ENCODE data around the gene LINC00237.
A peak's percentile ranks its signal among the peaks of the same experiment; 100 is the strongest.

The LINC00237 gene

GRCh38 chr20:21096321-21097043, 9.7 kb downstream of the LINC00237 start:
- peak; percentile 88 for DNase-seq (ENCODE audit: low spot score)

DNA sequence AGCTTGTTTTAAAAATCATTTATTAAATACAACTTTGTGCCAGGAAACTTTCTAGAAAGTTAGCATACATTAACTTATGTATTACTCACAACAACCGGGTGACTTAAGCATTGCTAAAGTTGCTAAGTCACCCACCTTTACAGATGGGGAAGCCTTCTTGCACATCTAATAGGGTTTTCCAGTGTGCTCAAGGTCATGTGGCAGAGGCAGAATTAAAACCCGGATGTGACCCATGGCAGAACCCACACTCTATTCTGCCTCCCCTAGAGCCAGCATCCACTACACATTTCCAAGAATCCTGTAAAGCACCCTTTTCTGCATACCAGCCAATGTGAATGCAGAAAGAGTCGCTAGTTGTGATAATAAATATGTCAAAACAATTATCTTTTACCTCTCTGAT, 13.4 kb downstream of the LINC00237 start:
- DNase-seq (ENCODE audit: low spot score) = no peak

DNA sequence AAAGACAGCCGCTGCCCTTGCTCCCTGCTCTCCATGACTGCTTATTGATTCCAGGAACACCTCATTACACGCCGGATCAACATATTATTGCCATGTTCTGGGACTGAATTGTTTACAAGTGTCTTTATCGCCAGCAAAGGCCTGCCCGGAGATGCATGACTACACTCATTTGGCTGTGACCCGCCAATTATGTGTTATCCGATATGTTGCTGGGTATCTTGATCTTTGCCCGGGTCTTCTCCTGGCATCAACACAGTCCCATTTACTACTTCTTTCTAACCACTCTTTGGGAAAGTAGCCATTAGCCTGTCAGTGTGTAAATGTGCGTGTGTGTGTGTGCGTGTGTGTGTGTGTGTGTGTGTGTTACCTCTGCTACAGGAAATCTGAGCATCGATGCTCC, 15.4 kb downstream of the LINC00237 start:
- no peak for DNase-seq (ENCODE audit: low spot score)

DNA sequence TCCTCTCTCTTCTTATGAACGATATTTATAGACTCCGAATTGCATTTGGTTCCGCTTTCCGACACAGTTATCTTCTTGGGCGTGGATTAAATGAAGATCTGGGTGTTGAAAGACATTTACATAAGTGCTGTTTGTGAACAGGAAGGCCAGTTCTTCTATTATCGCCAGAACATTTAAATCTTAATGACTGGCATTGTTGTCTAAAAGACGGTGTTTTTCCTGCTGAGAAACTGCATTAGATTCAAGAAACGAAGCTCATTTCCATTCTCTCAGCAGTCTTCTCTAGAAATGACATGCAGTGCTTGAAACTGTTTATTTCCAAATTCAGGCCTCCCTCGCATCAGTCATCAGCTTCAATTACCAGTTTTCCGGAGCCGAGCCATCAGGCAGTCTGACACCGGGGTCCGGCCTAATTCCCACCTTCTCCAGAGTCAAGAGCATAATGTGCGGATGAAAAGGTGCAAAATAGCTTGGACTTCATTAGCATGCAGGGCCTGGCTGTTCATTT, 16.0 kb downstream of the LINC00237 start:
- DNase-seq (ENCODE audit: low spot score) = peak; percentile 61

- peak; percentile 51 for DNase-seq (ENCODE audit: low spot score)
These were observed 16.8 kb downstream of the LINC00237 start for GRCh38 chr20:21089391-21089790.

DNA sequence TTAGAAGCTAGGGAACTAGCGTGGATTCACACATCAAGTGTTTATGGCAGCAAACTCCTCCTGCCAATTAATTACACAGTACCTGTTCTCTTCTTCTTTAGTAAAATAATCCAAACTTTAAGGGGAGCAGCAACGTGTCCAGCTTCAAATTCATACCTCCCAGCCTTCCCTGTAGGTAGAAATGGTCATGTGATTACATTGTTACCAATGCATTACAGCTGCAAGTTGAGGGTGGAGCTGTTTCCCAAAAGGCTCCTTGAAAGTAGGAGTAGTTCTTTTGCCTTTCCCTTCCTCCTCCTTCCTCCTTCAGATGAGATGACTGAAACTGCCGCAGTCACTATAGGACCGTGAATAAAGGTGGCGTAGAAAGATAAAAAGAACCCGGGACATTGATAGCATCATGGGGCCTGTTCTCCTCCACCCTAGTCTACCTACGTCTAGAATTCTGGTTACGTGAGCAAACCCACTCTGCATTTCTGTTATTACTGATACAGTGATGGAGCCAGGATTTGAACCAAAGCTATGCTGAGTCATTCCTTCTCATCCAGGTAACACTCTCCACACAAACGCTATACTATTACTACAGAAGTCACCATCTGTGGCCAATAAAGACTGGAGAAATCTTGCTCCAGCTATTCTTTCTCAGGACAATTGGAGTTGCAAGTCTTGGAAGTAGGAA, 18.2 kb downstream of the LINC00237 start:
- DNase-seq (ENCODE audit: low spot score) = no peak

- DNase-seq (ENCODE audit: low spot score) = no peak
These were observed 22.3 kb downstream of the LINC00237 start for GRCh38 chr20:21083825-21084325.

DNA sequence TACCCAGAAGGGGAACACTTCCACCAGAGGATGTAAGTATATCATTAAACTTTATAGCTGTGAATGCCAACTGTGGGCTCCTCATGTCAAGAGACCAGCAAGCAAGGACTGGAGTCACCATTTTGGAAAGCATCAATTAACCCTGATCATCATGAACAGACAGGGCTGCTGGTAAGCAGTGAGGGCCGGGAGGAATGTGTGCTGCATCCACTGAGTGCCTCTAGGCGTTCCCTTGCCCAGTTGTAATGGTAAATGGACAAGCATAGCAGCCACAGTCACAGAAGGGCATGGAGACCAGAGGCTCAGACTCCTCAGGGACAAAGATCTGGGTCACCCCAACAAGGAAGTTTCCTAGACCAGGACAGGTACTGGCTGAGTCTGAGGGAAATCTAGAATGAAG, 23.6 kb downstream of the LINC00237 start:
- DNase-seq (ENCODE audit: low spot score) = no peak

GRCh38 chr20:21077809-21078345, 28.3 kb downstream of the LINC00237 start:
- no peak for DNase-seq (ENCODE audit: low spot score)

GRCh38 chr20:21076073-21076472, 30.1 kb downstream of the LINC00237 start:
- DNase-seq (ENCODE audit: low spot score) = no peak

DNA sequence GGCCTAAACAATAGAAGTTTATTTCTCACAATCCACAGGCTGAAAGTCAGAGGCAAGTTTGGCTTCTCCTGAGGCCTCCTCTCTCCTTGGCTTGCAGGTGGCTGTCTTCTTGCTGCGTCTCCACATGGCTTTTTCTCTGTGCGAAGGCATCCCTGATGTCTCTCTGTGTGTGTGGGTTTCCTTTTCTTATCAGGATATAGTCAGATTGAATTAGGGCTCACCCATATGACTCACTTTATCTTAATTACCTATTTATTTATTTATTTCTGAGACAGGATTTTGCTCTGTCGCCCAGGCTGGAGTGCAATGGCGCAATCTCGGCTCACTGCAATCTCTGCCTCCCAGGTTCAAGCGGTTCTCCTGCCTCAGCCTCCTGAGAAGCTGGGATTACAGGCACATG, 30.7 kb downstream of the LINC00237 start:
- DNase-seq (ENCODE audit: low spot score) = no peak

GRCh38 chr20:21074605-21075336, 31.4 kb downstream of the LINC00237 start:
- no peak for DNase-seq (ENCODE audit: low spot score)

DNA sequence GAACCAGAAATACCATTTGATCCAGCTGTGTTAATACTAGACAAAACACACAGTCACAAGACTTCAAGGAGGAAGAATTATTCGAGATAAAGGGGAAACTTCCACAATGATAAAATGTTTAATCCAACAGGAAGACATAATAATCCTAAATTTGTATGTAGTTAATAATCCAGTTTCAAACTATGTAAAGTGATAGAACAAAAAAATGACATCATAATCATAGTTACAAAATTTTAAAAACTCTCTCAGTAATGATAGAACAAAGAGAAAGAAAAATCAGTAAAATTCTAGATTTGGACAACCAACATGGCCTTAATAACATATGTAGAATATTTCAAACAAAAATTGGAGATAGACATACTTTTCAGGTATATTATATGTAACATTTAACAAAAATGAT, 38.9 kb downstream of the LINC00237 start:
- no peak for DNase-seq (ENCODE audit: low spot score)

DNA sequence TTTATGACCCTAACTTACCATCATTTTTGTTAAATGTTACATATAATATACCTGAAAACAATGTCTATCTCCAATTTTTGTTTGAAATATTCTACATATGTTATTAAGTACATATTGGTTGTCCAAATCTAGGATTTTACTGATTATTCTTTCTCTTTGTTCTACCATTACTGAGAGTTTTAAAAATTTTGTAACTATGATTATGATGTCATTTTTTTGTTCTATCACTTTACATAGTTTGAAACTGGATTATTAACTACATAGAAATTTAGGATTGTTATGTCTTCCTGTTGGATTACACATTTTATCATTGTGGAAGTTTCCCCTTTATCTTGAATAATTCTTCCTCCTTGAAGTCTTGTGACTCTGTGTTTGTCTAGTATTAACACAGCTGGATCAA, 41.2 kb downstream of the LINC00237 start:
- DNase-seq (ENCODE audit: low spot score) = no peak

DNA sequence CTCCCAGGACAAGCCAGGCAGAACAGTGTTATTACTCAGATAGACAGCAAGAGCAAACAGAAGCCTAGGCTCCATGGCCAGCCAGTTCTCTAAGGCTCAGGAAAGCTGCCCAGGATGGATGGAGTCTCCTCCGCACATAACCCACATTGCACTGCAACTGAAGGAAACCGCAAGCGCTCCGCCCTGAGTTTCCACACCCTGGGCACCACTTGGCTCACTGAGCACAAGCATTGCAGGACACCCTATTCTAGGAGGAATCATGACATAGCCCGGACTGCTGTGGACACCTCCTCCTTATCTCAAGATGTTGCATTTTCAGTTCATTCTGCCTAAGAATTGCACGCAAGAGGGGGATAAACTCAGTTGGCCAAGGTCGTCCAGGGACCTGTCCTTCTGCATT, 42.9 kb downstream of the LINC00237 start:
- DNase-seq (ENCODE audit: low spot score) = no peak

DNA sequence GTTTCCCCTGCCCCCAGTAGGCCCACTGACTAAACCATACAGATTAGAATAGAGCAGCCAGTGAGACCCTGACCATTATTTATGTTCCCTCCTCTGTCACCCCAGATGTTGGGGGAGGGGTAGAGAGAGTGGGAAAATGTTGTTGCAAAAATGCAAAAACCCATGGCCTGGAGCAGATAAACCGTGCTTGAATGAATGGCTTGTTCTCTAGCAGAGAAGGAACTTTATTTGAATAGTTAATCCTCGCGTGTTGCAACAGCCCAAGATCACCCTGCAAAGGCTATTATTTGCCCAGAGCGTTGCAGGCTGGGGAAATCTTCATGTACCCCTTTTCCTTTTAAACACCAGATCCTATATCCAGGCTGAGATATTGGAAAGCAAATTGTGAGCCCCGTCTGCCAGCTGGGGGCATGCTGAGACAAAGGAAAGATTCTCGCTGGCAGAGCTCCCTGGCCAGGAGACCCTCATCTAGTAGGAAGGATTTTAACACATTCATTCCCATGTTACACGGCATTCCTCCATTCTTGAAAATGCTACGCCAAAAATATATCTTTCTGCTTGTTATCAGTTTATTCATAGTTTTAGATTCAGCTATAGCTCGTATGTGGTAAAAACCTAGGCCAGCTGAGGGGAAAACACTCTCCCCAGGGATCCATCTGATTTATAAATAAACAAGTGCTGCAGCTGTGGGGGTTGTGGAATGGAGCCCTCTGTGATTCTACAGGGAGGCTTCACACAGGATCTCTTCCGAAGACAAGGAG, 53.0 kb downstream of the LINC00237 start:
- peak; percentile 43 for DNase-seq (ENCODE audit: low spot score)

DNA sequence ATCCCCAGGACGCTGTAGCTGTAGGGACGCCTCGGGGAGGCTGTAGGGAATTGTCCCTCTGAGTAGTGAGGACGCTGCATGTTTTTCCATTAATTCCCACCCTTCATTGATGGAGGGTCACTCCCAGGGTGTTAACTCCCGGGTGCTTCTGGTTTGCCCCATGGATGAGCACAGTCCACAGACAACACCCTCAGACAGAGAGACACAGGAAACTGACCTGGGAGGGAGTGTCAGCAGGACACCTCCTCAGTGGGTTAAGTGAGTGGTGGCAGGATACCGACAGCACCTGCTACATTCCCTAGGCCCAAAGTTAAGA, 53.5 kb downstream of the LINC00237 start:
- no peak for DNase-seq (ENCODE audit: low spot score)

- no peak for DNase-seq (ENCODE audit: low spot score)
These were observed 53.9 kb downstream of the LINC00237 start for GRCh38 chr20:21052241-21052640.

DNA sequence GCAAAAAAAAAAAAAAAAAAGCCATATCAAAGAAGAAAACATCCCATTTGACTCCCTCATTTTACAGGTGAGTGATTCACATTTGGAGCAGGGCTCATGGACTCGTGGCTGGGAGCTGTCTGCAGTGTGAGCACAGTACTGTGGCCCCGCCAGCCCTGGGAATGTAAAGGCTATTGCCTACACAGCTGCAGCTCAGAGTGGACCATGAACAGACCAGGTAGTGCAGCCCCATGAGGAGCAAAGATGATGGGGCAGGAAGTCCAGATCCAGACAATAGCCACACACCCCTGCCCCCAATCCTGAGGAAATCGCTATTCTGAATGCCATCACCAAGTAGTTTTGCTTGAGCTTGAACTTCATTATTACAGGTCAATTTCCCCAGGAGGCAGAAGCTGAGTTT, 55.4 kb downstream of the LINC00237 start:
- DNase-seq (ENCODE audit: low spot score) = no peak

DNA sequence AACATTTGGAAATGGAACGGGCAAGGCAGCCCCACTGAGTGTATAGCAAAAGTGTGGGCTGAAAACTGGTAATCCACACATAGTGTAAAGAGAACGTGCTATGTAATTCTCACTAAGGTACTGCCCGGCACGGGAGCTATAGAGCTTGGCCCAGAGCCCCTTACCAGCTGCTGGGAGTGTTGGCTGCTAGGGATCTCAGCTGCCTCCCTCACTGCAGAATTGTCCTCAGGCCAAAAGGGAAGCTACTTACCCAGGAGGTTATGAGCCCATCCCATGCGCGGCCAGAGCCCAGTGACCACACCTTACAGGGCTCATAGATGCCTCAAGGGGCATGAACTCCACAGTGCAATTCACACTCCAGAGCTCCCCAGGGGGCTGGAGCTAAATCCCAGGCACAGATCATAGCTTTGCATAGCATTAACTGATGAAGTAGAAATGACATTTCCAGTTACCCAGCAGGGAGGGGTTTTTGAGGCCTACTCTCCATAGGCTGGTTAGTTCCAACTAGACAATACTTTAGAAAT, 56.8 kb downstream of the LINC00237 start:
- no peak for DNase-seq (ENCODE audit: low spot score)

GRCh38 chr20:21048841-21049273, 57.3 kb downstream of the LINC00237 start:
- peak; percentile 3 for DNase-seq (ENCODE audit: low spot score)
